Ishikawa (cell line): ENCODE measurements around the gene ZNF423.

Source experiments
- CEBPB ChIP-seq: IDR thresholded peaks from 2 replicates; pipeline ENCODE4 v1.6.1; 2012
- CREB1 ChIP-seq: IDR thresholded peaks from 2 replicates; pipeline ENCODE4 v1.6.1; 2012; ENCODE audit warnings: low read depth
- EGR1 ChIP-seq: IDR thresholded peaks from 2 replicates; pipeline ENCODE4 v1.6.1; 2012
- EP300 ChIP-seq: IDR thresholded peaks from 2 replicates; pipeline ENCODE4 v1.6.1; 2012; ENCODE audit warnings: borderline replicate concordance
- FOXM1 ChIP-seq: IDR thresholded peaks from 2 replicates; pipeline ENCODE4 v1.6.1; 2012; ENCODE audit warnings: low read depth, borderline replicate concordance
- NFIC ChIP-seq: IDR thresholded peaks from 2 replicates; pipeline ENCODE4 v1.6.1; 2012
- RAD21 ChIP-seq: IDR thresholded peaks from 2 replicates; pipeline ENCODE4 v1.6.1; 2012; ENCODE audit warnings: low read depth
- TAF1 ChIP-seq: IDR thresholded peaks from 2 replicates; pipeline ENCODE4 v1.6.1; 2012; ENCODE audit warnings: low read depth, mild to moderate bottlenecking
- TCF12 ChIP-seq: IDR thresholded peaks from 2 replicates; pipeline ENCODE4 v1.6.1; 2012; ENCODE audit warnings: low read depth
- TEAD4 ChIP-seq: IDR thresholded peaks from 2 replicates; pipeline ENCODE4 v1.6.1; 2012
- USF1 ChIP-seq: IDR thresholded peaks from 2 replicates; pipeline ENCODE4 v1.6.1; 2012
- YY1 ChIP-seq: IDR thresholded peaks from 2 replicates; pipeline ENCODE4 v1.6.1; 2012; ENCODE audit warnings: low read depth
- ZBTB7A ChIP-seq: IDR thresholded peaks from 2 replicates; pipeline ENCODE4 v1.6.1; 2012; ENCODE audit warnings: low read depth
- TF ChIP-seq, protein P1 (sequence below): IDR thresholded peaks from 2 replicates; pipeline ENCODE4 v1.6.1; 2012; ENCODE audit warnings: low read depth, mild to moderate bottlenecking
- TF ChIP-seq, protein P2 (sequence below): IDR thresholded peaks from 2 replicates; pipeline ENCODE4 v1.6.1; 2012

ZNF423 gene

DNA sequence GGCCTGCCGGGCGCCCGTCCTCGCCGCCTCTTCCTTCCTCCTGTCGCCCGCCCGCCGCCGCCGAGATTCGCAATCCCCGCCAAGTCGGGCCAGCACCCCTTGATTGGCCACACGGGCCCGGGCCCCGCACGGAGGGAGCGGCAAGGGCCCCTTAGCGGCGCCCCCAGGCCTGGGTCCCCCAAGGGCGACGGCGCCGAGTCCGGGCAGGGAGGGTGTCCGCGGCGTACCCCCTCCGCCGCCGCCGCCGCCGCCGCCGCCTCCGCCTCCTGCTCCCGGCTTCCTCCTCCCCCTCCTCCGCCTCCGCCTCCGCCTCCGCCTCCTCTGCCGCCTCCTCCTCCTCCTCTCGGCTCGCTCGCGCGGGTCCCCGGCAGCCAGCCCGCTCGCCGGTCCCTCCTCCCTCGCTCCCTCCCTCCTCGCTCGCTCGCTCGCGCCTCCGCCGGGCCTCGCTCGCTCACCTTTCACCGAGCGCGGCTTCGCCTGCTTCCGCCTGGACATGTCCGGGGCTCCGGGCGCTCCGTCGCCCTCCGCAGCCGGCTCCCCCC lies 561 bp downstream of the ZNF423 start:
- TF ChIP-seq ZBTB7A (peak; percentile 66; the same call in 1 of the 2 replicates), TAF1 (peak; percentile 68; the same call in 1 of the 2 replicates), CEBPB (no peak), CREB1 (no peak), YY1 (0 out of 2 replicates have a peak, but pooled peaks have one; percentile 37), TEAD4 (peak; percentile 70), RAD21 (no peak), USF1 (no peak), EGR1 (peak; percentile 99), FOXM1 (no peak), EP300 (peak; percentile 43; the same call in 1 of the 2 replicates), NFIC (no peak), TCF12 (no peak)
- TF ChIP-seq, protein P1, sequence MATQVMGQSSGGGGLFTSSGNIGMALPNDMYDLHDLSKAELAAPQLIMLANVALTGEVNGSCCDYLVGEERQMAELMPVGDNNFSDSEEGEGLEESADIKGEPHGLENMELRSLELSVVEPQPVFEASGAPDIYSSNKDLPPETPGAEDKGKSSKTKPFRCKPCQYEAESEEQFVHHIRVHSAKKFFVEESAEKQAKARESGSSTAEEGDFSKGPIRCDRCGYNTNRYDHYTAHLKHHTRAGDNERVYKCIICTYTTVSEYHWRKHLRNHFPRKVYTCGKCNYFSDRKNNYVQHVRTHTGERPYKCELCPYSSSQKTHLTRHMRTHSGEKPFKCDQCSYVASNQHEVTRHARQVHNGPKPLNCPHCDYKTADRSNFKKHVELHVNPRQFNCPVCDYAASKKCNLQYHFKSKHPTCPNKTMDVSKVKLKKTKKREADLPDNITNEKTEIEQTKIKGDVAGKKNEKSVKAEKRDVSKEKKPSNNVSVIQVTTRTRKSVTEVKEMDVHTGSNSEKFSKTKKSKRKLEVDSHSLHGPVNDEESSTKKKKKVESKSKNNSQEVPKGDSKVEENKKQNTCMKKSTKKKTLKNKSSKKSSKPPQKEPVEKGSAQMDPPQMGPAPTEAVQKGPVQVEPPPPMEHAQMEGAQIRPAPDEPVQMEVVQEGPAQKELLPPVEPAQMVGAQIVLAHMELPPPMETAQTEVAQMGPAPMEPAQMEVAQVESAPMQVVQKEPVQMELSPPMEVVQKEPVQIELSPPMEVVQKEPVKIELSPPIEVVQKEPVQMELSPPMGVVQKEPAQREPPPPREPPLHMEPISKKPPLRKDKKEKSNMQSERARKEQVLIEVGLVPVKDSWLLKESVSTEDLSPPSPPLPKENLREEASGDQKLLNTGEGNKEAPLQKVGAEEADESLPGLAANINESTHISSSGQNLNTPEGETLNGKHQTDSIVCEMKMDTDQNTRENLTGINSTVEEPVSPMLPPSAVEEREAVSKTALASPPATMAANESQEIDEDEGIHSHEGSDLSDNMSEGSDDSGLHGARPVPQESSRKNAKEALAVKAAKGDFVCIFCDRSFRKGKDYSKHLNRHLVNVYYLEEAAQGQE = no peak
- TF ChIP-seq, protein P2, sequence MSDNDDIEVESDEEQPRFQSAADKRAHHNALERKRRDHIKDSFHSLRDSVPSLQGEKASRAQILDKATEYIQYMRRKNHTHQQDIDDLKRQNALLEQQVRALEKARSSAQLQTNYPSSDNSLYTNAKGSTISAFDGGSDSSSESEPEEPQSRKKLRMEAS = peak; percentile 49

GRCh38 chr16:49854796-49855203 lies 1.1 kb downstream of the ZNF423 start:
- TF ChIP-seq TEAD4 = no peak
- TF ChIP-seq CEBPB = no peak
- TF ChIP-seq ZBTB7A = peak; percentile 5; the same call in 1 of the 2 replicates

DNA sequence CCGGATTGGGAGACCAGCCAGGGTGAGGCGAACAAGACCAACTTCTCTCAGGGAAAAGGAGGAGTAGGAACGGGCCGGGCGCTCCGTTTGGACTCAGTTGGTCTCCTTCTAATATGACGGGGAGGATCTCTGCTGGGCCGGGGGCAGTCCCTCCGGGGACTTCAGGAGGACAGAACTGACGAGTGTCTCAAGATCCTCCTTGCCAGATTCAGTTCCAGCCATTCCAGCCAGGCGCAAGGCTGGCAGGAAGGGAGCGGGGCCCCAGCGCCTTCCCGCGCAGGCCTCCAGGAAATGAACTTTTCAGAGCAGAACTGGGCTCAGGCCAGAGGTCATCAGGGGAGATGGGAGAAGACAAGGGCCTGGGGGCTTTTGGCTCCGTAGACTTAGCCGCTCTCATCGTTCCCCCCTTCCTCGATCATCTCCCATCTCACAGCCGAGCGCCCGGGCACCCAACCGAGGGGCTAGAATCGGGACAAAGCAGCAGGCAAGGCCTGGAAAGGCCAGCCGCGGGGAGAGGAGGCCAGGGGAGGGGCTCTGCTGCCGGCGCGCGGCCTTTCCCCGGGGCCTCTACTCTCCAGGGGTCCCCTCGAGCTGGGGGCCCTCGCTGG lies 1.6 kb downstream of the ZNF423 start:
- no peak for TF ChIP-seq CEBPB
- TF ChIP-seq, protein P1 = no peak
- no peak for TF ChIP-seq FOXM1
- no peak for TF ChIP-seq YY1
- TF ChIP-seq TCF12 = no peak
- no peak for TF ChIP-seq EGR1
- no peak for TF ChIP-seq CREB1
- TF ChIP-seq EP300 = no peak

- no peak for TF ChIP-seq USF1
These were observed 3.6 kb downstream of the ZNF423 start for GRCh38 chr16:49852279-49852678.

DNA sequence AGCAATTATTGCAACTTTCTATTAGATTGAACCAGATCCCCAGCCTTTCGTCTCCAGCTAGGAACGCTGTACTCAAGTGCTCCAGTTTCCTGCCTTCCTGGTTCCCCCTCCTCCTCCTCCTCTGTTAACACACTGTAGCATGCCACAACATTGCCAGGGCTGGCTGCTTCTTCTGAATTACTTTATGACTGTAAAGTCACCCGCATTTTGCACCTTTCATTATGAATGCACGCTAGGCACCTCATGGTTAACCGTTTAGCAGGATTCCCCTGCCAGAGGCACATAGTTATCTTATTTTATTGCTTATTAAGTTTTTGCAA lies 4.5 kb downstream of the ZNF423 start:
- TF ChIP-seq CEBPB (no peak), YY1 (no peak), TEAD4 (no peak), EP300 (no peak), TCF12 (no peak), CREB1 (no peak), ZBTB7A (no peak), USF1 (no peak), TAF1 (no peak), NFIC (no peak), FOXM1 (no peak), EGR1 (no peak), RAD21 (no peak)
- TF ChIP-seq, protein P1 = no peak
- TF ChIP-seq, protein P2 = no peak
